HEK293T (cell line): Measurements from ENCODE around the gene BCL2L11.

Experiments
- ELF4 ChIP-seq: fragments of 450-650 bp; IDR thresholded peaks from 2 replicates; pipeline ENCODE4 v1.6.1; 2017; ENCODE audit warnings: antibody characterized with exemption
- FOXA1 ChIP-seq: fragments of 450-650 bp; IDR thresholded peaks from 2 replicates; pipeline ENCODE4 v1.6.1; 2016; ENCODE audit warnings: mild to moderate bottlenecking
- FOXK2 ChIP-seq: fragments of 450-650 bp; IDR thresholded peaks from 2 replicates; pipeline ENCODE4 v1.6.1; 2016; ENCODE audit warnings: mild to moderate bottlenecking
- HDGF ChIP-seq: fragments of 450-650 bp; IDR thresholded peaks from 2 replicates; pipeline ENCODE4 v1.6.1; 2017; ENCODE audit warnings: antibody characterized with exemption, borderline replicate concordance
- PKNOX1 ChIP-seq: fragments of 450-650 bp; IDR thresholded peaks from 2 replicates; pipeline ENCODE4 v1.6.1; 2016
- SP1 ChIP-seq: fragments of 450-650 bp; IDR thresholded peaks from 2 replicates; pipeline ENCODE4 v1.6.1; 2017

DNA sequence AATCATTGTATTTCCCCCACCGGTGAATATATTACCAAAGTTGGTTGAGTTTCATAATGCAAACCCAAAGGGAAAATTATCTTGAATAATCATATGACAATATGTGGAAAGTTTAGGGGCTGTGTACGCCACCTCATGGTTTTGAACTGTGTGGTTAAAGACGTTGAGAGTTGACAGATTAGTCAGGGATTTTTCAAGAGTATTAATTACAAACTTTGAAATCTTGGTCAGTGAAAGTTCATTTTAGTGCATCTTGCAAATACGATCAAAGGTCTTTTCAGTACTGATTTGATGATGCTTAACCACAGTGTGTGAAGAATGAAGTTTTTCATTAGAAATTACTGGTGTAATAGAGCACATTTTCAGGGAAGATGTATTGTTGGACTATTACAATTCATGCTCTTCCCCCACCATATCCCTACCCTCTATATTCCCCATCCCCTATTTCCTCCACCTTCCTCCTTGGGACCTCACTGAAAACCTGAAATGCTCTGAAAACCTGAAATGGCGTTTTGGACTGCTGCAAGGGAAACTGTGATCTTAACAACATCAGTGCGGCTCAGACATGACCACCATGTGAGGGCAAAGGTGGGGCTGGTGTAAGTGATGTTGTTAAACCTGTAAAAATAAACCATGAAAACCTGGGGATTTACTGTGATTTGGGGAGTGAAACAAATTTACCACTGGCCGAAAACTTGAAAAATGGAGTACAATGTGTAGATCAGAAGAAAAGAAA is 4.5 kb upstream of the BCL2L11 start:
- TF ChIP-seq HDGF (no peak), PKNOX1 (no peak), FOXA1 (no peak), FOXK2 (no peak), ELF4 (no peak), SP1 (no peak)
